H9 (cell line): ENCODE measurements around the gene IGF2R. TPM values are rescaled to one million over a fixed set of nuclear protein-coding genes. Genes with fewer than 3 reads are reported as not detected.

Experiments used
- DNase-seq: peaks from one replicate; pipeline ENCODE4 v3.0.0-alpha.2; 2017
- H2AFZ ChIP-seq: one replicate; pipeline ENCODE4 v1.6.1; 2013; ENCODE audit warnings: mild to moderate bottlenecking, low read length, control low read depth, moderate library complexity
- H2AK5ac ChIP-seq: 2 replicates; pipeline ENCODE4 v1.6.1; 2013; ENCODE audit warnings: low read length, control low read depth, mixed read lengths; ENCODE audit not compliant: insufficient read length
- H2BK120ac ChIP-seq: one replicate; pipeline ENCODE4 v1.6.1; 2013; ENCODE audit warnings: low read depth, mild to moderate bottlenecking, low read length, control low read depth, inconsistent platforms; ENCODE audit not compliant: poor library complexity, severe bottlenecking
- H2BK12ac ChIP-seq: 2 replicates; pipeline ENCODE4 v1.6.1; 2013; ENCODE audit warnings: low read length, control low read depth, mixed read lengths, low read depth; ENCODE audit not compliant: insufficient read length
- H2BK15ac ChIP-seq: 2 replicates; pipeline ENCODE4 v1.6.1; 2013; ENCODE audit warnings: low read depth, low read length, control low read depth
- H2BK20ac ChIP-seq: one replicate; pipeline ENCODE4 v1.6.1; 2013; ENCODE audit warnings: low read depth, mild to moderate bottlenecking, low read length, control low read depth, inconsistent platforms; ENCODE audit not compliant: poor library complexity, severe bottlenecking
- H2BK5ac ChIP-seq: 2 replicates; pipeline ENCODE4 v1.6.1; 2013; ENCODE audit warnings: low read length, control low read depth, mixed read lengths; ENCODE audit not compliant: insufficient read length
- H3K14ac ChIP-seq: 2 replicates; pipeline ENCODE4 v1.6.1; 2013; ENCODE audit warnings: low read length, control low read depth; ENCODE audit not compliant: insufficient read depth
- H3K18ac ChIP-seq: 2 replicates; pipeline ENCODE4 v1.6.1; 2013; ENCODE audit warnings: low read depth, mild to moderate bottlenecking, mixed read lengths, low read length, control low read depth; ENCODE audit not compliant: insufficient read length
- H3K23ac ChIP-seq: 2 replicates; pipeline ENCODE4 v1.6.1; 2013; ENCODE audit warnings: low read length, control low read depth, mixed read lengths, low read depth; ENCODE audit not compliant: insufficient read length
- H3K23me2 ChIP-seq: 2 replicates; pipeline ENCODE4 v1.6.1; 2013; ENCODE audit warnings: low read depth, mild to moderate bottlenecking, mixed read lengths, low read length, control low read depth; ENCODE audit not compliant: insufficient read length, poor library complexity, severe bottlenecking
- H3K27ac ChIP-seq: 2 replicates; pipeline ENCODE4 v1.5.1; 2013; ENCODE audit warnings: low read length, control low read depth, mixed read lengths, low read depth; ENCODE audit not compliant: insufficient read length
- H3K27me3 ChIP-seq: 2 replicates; pipeline ENCODE4 v1.6.1; 2013; ENCODE audit warnings: low read length, control low read depth, inconsistent platforms; ENCODE audit not compliant: insufficient read depth
- H3K4ac ChIP-seq: 2 replicates; pipeline ENCODE4 v1.6.1; 2013; ENCODE audit warnings: low read depth, mild to moderate bottlenecking, control low read depth, inconsistent platforms, low read length, moderate library complexity
- H3K4me1 ChIP-seq: 2 replicates; pipeline ENCODE4 v1.6.1; 2013; ENCODE audit warnings: low read length, control low read depth, inconsistent platforms; ENCODE audit not compliant: insufficient read depth
- H3K4me2 ChIP-seq: 2 replicates; pipeline ENCODE4 v1.6.1; 2013; ENCODE audit warnings: low read length, control low read depth, mixed read lengths; ENCODE audit not compliant: insufficient read length, insufficient read depth
- H3K56ac ChIP-seq: 2 replicates; pipeline ENCODE4 v1.6.1; 2013; ENCODE audit warnings: low read depth, mild to moderate bottlenecking, mixed read lengths, low read length, control low read depth; ENCODE audit not compliant: insufficient read length
- H3K79me1 ChIP-seq: 2 replicates; pipeline ENCODE4 v1.6.1; 2013; ENCODE audit warnings: low read depth, mild to moderate bottlenecking, moderate library complexity, low read length, control low read depth, inconsistent platforms; ENCODE audit not compliant: insufficient read depth, poor library complexity, severe bottlenecking
- H3K79me2 ChIP-seq: 2 replicates; pipeline ENCODE4 v1.6.1; 2013; ENCODE audit warnings: low read length, control low read depth, inconsistent platforms; ENCODE audit not compliant: insufficient read depth
- H3K9ac ChIP-seq: 2 replicates; pipeline ENCODE4 v1.6.1; 2013; ENCODE audit warnings: low read length, control low read depth, mixed read lengths; ENCODE audit not compliant: insufficient read length; ENCODE audit errors: extremely low read depth
- H3K9me3 ChIP-seq: one replicate; pipeline ENCODE4 v1.6.1; 2013; ENCODE audit warnings: low read depth, low read length, inconsistent platforms; ENCODE audit not compliant: control insufficient read depth
- H3T11ph ChIP-seq: one replicate; pipeline ENCODE4 v1.6.1; 2013; ENCODE audit warnings: mild to moderate bottlenecking, low read length, control low read depth, inconsistent platforms
- H4K20me1 ChIP-seq: one replicate; pipeline ENCODE4 v1.6.1; 2013; ENCODE audit not compliant: control insufficient read depth, insufficient read length, insufficient read depth
- H4K5ac ChIP-seq: 2 replicates; pipeline ENCODE4 v1.6.1; 2013; ENCODE audit warnings: low read depth, mild to moderate bottlenecking, mixed read lengths, low read length, control low read depth; ENCODE audit not compliant: insufficient read length
- H4K8ac ChIP-seq: replicated peaks from 2 replicates; pipeline ENCODE4 v1.6.1; 2013; ENCODE audit warnings: low read length, control low read depth, mixed read lengths, low read depth; ENCODE audit not compliant: insufficient read length
- H4K91ac ChIP-seq: 2 replicates; pipeline ENCODE4 v1.6.1; 2013; ENCODE audit warnings: low read depth, mild to moderate bottlenecking, moderate library complexity, mixed read lengths, low read length, control low read depth; ENCODE audit not compliant: insufficient read length
- H3K27ac Mint-ChIP-seq, 3 experiments: 2 replicates in 2 of 3; 3 replicates in 1 of 3; pipeline ENCODE4 v1.8.0; 2020 to 2021; ENCODE audit warnings: mixed read lengths in 3 of 3, mild to moderate bottlenecking in 1 of 3, moderate library complexity in 1 of 3
- H3K27me3 Mint-ChIP-seq: 2 replicates; pipeline ENCODE4 v1.8.0; 2021; ENCODE audit warnings: low read depth, mild to moderate bottlenecking, moderate library complexity, mixed read lengths
- H3K36me3 Mint-ChIP-seq, 3 experiments: 2 replicates in 2 of 3; 3 replicates in 1 of 3; pipeline ENCODE4 v1.8.0; 2020 to 2021; ENCODE audit warnings: low read depth in 3 of 3, mixed read lengths in 3 of 3; ENCODE audit not compliant: insufficient read depth in 1 of 3
- H3K4me1 Mint-ChIP-seq, 2 experiments: 2 replicates each; pipeline ENCODE4 v1.8.0; 2020; ENCODE audit warnings: mixed read lengths in 2 of 2
- H3K4me3 Mint-ChIP-seq, 2 experiments: 2 replicates in 1 of 2; 3 replicates in 1 of 2; pipeline ENCODE4 v1.8.0; 2020 to 2021; ENCODE audit warnings: mild to moderate bottlenecking in 2 of 2, mixed read lengths in 2 of 2, moderate library complexity in 1 of 2
- H3K9me3 Mint-ChIP-seq, 2 experiments: 2 replicates in 1 of 2; 3 replicates in 1 of 2; pipeline ENCODE4 v1.8.0; 2020; ENCODE audit warnings: mild to moderate bottlenecking in 2 of 2, mixed read lengths in 2 of 2, moderate library complexity in 1 of 2
- WGBS: extraction: QIAGEN DNeasy Blood & Tissue Kit; methylation state at CpG from one replicate; pipeline ENCODE4 v1.1.7; 2013; ENCODE audit warnings: missing lambda C conversion rate, low lambda C conversion rate, mixed read lengths; ENCODE audit not compliant: insufficient read length; ENCODE audit errors: extremely low coverage; 5-methylcytosine and 5-hydroxymethylcytosine counted together
- total RNA-seq: library from RNA; stranded (reverse); gene quantifications from 2 replicates; pipeline ENCODE4 v1.2.1, GENCODE V29; 2021
- TF ChIP-seq, protein P1 (sequence below): fragments of 200-600 bp; sonication (generic); conservative IDR thresholded peaks from 3 replicates; pipeline ENCODE4 v1.8.0; 2021; ENCODE audit warnings: antibody characterized with exemption, mild to moderate bottlenecking

IGF2R gene
- total RNA-seq, 1 experiment from 2014 or later: 66.7 TPM

DNA sequence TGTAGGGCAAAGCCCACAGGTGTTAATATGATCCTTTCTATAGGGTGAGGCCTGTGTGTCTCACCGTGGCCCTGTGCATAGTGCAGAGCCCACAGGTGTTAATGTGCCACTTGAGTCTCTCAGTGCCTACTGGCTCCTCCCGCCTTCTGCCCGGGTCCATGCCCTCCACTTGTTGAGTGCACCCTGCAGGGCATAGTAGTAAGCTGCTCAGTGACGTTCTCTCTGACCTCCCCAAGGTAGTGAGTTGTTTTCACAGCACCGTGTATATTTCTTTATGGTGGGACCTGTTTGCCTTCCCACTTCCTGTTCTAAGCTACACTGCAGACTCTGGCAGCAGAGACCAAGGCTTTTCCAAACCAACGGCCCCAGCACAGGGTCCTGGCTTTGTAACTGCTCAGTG lies 88.2 kb downstream of the IGF2R start:
- no peak overlapping the region for H4K91ac ChIP-seq
- TF ChIP-seq, protein P1, sequence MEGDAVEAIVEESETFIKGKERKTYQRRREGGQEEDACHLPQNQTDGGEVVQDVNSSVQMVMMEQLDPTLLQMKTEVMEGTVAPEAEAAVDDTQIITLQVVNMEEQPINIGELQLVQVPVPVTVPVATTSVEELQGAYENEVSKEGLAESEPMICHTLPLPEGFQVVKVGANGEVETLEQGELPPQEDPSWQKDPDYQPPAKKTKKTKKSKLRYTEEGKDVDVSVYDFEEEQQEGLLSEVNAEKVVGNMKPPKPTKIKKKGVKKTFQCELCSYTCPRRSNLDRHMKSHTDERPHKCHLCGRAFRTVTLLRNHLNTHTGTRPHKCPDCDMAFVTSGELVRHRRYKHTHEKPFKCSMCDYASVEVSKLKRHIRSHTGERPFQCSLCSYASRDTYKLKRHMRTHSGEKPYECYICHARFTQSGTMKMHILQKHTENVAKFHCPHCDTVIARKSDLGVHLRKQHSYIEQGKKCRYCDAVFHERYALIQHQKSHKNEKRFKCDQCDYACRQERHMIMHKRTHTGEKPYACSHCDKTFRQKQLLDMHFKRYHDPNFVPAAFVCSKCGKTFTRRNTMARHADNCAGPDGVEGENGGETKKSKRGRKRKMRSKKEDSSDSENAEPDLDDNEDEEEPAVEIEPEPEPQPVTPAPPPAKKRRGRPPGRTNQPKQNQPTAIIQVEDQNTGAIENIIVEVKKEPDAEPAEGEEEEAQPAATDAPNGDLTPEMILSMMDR: no peak
- H2AK5ac ChIP-seq: no peak overlapping the region
- H4K20me1 ChIP-seq: no peaks in the 10 kb centered on the region
- no peak overlapping the region for H3T11ph ChIP-seq
- Mint-ChIP-seq H3K36me3 (peaks cover 42 to 85% (median 74%) of the 10 kb centered on the region in 3 experiments), H3K27me3 (no peaks in the 10 kb centered on the region), H3K4me3 (no peak overlapping the region), H3K27ac (no peak overlapping the region; a peak in 1 of 7 replicates), H3K4me1 (no peaks in the 10 kb centered on the region), H3K9me3 (no peaks in the 10 kb centered on the region; a peak in 1 of 5 replicates)
- H3K9ac ChIP-seq: no peak overlapping the region
- H3K9me3 ChIP-seq: no peaks in the 10 kb centered on the region
- H3K56ac ChIP-seq: no peak overlapping the region
- no peak overlapping the region for H2BK5ac ChIP-seq
- no peak overlapping the region for H2BK12ac ChIP-seq
- H4K8ac ChIP-seq: no peak overlapping the region
- H3K23ac ChIP-seq: no peak overlapping the region
- no peak for DNase-seq
- H2BK20ac ChIP-seq: no peak overlapping the region
- H3K27me3 ChIP-seq: no peaks in the 10 kb centered on the region
- no peak overlapping the region for H2AFZ ChIP-seq
- no peak overlapping the region for H3K27ac ChIP-seq
- no peaks in the 10 kb centered on the region for H3K23me2 ChIP-seq
- H3K4me1 ChIP-seq: no peaks in the 10 kb centered on the region
- no peak overlapping the region for H4K5ac ChIP-seq
- no CpG with 5 or more reads among the region's 6 CpGs for WGBS
- H3K79me2 ChIP-seq: no peaks in the 10 kb centered on the region
- H3K18ac ChIP-seq: no peak overlapping the region
- H2BK15ac ChIP-seq: no peak overlapping the region
- no peak overlapping the region for H3K14ac ChIP-seq
- no peaks in the 10 kb centered on the region for H3K79me1 ChIP-seq
- H3K4me2 ChIP-seq: no peak overlapping the region
- H2BK120ac ChIP-seq: no peak overlapping the region
- H3K4ac ChIP-seq: no peak overlapping the region
